ENCODE results near the gene CBFA2T2. TPM values are rescaled to one million over a fixed set of nuclear protein-coding genes. Genes with fewer than 3 reads are reported as not detected.

CBFA2T2 gene
- total and polyA plus RNA-seq, 12 donors, result 5.3 to 16.7 (median 9.4) TPM

DNA sequence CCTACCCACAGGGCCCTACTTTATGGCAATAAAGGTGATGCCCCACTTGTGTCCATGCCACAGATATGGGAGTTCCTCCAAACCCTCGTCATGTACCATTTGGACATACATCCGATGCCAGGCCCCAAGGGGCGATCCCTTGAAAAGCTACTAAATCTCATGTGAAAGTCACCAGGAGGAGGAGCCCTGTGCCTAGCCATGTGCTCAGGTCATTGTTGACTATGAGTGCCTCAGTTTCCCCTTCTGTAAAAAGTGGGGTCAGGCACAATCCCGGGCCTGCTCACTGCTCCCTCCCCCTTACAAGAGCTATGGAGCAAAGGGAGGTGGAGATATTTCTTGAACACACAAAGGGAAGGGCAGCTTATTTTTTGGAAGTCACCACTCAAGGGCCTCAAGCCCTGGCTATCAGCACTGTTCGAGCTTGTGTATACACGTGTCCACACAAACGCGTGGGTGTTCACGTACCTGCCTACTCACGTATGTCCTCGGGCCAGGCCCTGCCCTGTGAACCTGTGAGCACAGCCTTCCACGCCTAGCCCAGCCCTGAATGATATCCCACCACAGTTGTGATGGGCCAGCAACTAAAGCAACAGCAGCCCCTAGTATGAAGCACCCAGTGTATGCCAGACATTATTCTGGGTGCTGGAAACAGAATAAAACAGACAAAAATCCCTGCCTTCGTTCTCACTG, 178.7 kb downstream of the CBFA2T2 start:
- WGBS, 4 donors, result 85 to 92% (median 88%) methylated on average over 12 to 13 of the region's 13 CpGs
- peak overlapping the region in 1 of 5 donors; percentile 87 for H3K27ac ChIP-seq
- DNase-seq, result peak in 1 of 7 donors; percentile 35
- peaks cover 0 to 36% of the 10 kb centered on the region in 2 donors for H3K36me3 ChIP-seq (replicated peaks in 1 of 2)
- no peak for TF ChIP-seq POLR2A (IDR thresholded peaks at IDR 0.05)
- TF ChIP-seq, protein P1, sequence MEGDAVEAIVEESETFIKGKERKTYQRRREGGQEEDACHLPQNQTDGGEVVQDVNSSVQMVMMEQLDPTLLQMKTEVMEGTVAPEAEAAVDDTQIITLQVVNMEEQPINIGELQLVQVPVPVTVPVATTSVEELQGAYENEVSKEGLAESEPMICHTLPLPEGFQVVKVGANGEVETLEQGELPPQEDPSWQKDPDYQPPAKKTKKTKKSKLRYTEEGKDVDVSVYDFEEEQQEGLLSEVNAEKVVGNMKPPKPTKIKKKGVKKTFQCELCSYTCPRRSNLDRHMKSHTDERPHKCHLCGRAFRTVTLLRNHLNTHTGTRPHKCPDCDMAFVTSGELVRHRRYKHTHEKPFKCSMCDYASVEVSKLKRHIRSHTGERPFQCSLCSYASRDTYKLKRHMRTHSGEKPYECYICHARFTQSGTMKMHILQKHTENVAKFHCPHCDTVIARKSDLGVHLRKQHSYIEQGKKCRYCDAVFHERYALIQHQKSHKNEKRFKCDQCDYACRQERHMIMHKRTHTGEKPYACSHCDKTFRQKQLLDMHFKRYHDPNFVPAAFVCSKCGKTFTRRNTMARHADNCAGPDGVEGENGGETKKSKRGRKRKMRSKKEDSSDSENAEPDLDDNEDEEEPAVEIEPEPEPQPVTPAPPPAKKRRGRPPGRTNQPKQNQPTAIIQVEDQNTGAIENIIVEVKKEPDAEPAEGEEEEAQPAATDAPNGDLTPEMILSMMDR (IDR thresholded peaks at IDR 0.05), result no peak
- H3K27me3 ChIP-seq, result no peaks in the 10 kb centered on the region
- no peak overlapping the region for H3K4me3 ChIP-seq
- intact Hi-C loops (cut with DNase I), result no loop called here
- H3K9me3 ChIP-seq (replicated peaks in 1 of 3), result no peaks in the 10 kb centered on the region
- peaks cover 37 to 53% of the 10 kb centered on the region in 2 donors for H3K4me1 ChIP-seq (replicated peaks in 1 of 2)

DNA sequence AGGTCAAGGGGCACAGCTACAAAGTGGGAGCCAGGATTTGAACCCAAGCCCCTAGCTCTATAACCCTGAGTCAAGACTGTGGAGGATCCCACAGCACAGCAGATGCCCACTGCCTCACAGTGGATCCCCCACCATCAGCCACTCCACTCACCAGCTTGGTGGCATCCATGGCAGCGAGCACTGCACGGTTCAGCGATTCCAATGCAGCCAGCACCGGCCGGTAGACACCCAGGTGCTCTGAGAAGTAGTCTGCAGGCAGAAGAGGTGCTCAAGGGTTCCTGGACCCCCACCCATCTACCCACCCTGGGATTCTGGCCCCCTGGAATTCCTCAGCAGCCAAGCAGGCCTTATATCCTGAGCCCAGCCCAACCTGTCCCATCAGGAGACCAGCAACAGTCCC, 179.3 kb downstream of the CBFA2T2 start:
- intact Hi-C loops (cut with DNase I), result no loop called here
- peaks cover 36 to 50% of the 10 kb centered on the region in 2 donors for H3K4me1 ChIP-seq (replicated peaks in 1 of 2)
- 95 to 100% (median 97%) methylated on average over 3 to 5 of the region's 5 CpGs; no CpG with 5 or more reads in 1 of the 4 donors for WGBS, 4 donors

DNA sequence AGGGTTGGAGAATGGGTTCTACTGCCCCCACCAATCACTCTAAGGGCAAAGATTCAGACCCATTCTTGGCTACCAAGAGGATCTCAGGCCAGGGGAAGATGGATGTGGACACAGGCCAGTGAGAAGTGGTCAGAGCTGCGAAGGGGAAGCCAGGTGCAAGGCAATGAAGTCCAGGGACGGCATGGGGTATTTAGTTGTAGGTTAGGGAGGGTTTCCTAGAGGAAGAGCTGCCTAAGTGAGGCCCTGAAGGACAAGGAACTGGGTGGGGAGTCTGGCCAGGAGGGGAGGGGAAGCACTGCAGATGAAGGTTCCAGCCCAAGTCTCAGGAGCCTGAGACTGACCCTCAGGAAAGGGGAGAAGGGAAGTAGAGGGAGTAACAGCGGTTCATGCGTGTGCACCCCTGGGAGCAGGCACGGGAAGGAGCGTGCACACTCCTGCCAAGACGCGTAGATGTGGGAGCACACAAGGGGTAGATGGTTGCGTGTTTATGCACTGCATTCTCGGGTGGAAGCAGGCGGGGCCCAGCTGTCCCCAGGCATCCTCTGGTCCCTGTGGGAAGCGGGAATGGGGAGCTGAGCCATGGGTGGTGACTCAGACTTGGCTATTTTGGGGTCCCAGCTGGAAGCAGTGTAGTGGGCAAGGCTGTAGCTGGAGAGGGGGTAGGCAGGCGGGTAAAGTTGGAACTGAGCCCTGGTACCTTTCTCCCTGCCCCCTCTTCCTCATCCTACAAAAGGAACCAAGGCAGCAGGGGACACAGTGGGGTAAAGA, 180.2 kb downstream of the CBFA2T2 start:
- peaks cover 43 to 51% of the 10 kb centered on the region in 2 donors for H3K4me1 ChIP-seq (replicated peaks in 1 of 2)
- no peak overlapping the region for H3K4me3 ChIP-seq
- DNase-seq, result peak in 1 of 7 donors; percentile 24
- no peaks in the 10 kb centered on the region for H3K9me3 ChIP-seq (replicated peaks in 1 of 3)
- WGBS, 4 donors, result 84 to 92% (median 88%) methylated on average over 13 of the region's 13 CpGs
- intact Hi-C loops (cut with DNase I), result no loop called here
- no peaks in the 10 kb centered on the region for H3K27me3 ChIP-seq
- TF ChIP-seq POLR2A (IDR thresholded peaks at IDR 0.05), result no peak
- TF ChIP-seq, protein P1 (IDR thresholded peaks at IDR 0.05), result no peak
- H3K27ac ChIP-seq, result no peak overlapping the region
- peaks cover 0 to 36% of the 10 kb centered on the region in 2 donors for H3K36me3 ChIP-seq (replicated peaks in 1 of 2)

More for the DNA sequence above, 179.3 kb downstream of the CBFA2T2 start:
- peak in 1 of 7 donors; percentile 27 for DNase-seq
- Histone ChIP-seq H3K4me3 (no peak overlapping the region), H3K36me3 (replicated peaks in 1 of 2) (peaks cover 0 to 36% of the 10 kb centered on the region in 2 donors), H3K27me3 (no peaks in the 10 kb centered on the region), H3K9me3 (replicated peaks in 1 of 3) (no peaks in the 10 kb centered on the region), H3K27ac (no peak overlapping the region)
- no peak for TF ChIP-seq POLR2A (IDR thresholded peaks at IDR 0.05)
- TF ChIP-seq, protein P1 (IDR thresholded peaks at IDR 0.05), result no peak

DNA sequence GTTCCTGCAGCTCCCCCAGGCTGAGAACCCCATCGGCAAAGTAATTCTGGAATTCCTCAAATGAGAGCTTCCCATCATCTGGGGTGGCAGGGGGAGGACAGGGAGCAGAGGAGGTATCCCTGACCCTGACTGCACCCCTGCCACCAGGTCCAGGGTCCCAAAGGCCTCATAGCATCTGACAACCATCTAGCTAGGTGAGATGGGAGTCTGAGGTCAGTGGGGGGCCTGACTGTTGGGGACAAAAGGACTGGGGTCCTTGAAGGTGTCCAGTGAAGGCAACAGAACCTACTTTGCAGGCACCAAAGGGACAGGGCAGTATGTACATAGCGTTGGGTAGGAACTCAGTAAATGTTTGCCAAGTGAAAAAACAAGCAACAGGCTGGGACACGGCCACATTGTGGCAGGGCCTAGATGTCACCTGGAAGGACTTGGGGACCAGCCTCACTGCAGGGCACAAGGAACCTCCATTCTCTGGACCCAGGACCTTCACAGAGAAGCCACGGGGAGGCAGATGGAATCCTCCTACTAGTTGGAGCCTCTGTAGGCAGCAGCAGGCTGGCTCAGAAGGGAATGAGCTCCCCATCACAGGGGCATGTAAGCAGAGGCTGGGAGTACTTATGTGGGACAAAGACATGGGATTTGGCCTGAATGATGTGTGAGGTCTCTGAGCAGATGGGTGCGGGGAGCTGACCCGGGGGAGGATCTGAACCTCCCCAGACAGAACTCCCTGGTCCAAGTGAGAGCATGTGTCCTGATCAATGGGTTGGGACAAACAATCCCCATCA, 181.0 kb downstream of the CBFA2T2 start:
- no peaks in the 10 kb centered on the region for H3K9me3 ChIP-seq (replicated peaks in 1 of 3)
- peaks cover 0 to 36% of the 10 kb centered on the region in 2 donors for H3K36me3 ChIP-seq (replicated peaks in 1 of 2)
- no peak overlapping the region for H3K27ac ChIP-seq
- intact Hi-C loops (cut with DNase I), result no loop called here
- H3K4me3 ChIP-seq, result no peak overlapping the region
- H3K27me3 ChIP-seq, result no peaks in the 10 kb centered on the region
- TF ChIP-seq, protein P1 (IDR thresholded peaks at IDR 0.05), result no peak
- DNase-seq, result no peak
- 89 to 95% (median 92%) methylated on average over 5 to 6 of the region's 6 CpGs for WGBS, 4 donors
- H3K4me1 ChIP-seq (replicated peaks in 1 of 2), result peaks cover 50 to 57% of the 10 kb centered on the region in 2 donors
